GM23338 (cell line): Measurements from ENCODE around the gene VAV3. TPM values are rescaled to one million over a fixed set of nuclear protein-coding genes. Genes with fewer than 3 reads are reported as not detected.

Experiments used
- ATAC-seq: fragments of 200-7000 bp; cut with Tn5 transposase; 3 replicates; pipeline ENCODE4 v1.9.1; 2020
- DNase-seq: peaks from one replicate; pipeline ENCODE4 v3.0.0-alpha.2; 2015; ENCODE audit warnings: low spot score
- H2AFZ ChIP-seq: fragments of 200-600 bp; sonication (generic); 2 replicates; pipeline ENCODE4 v1.8.0; 2016; ENCODE audit warnings: antibody characterized with exemption, mild to moderate bottlenecking, moderate library complexity
- H3F3A ChIP-seq: fragments of 200-600 bp; sonication (generic); replicated peaks from 2 replicates; pipeline ENCODE4 v1.8.0; 2017; ENCODE audit warnings: antibody characterized with exemption, mixed run types, low read depth
- H3K27ac ChIP-seq: fragments of 200-600 bp; sonication (generic); 2 replicates; pipeline ENCODE4 v1.6.1; 2016; ENCODE audit warnings: low read depth
- H3K27me3 ChIP-seq: fragments of 200-600 bp; sonication (generic); 2 replicates; pipeline ENCODE4 v1.8.0; 2016; ENCODE audit warnings: mild to moderate bottlenecking, mixed run types, moderate library complexity; ENCODE audit not compliant: insufficient read depth
- H3K36me3 ChIP-seq: fragments of 200-600 bp; sonication (generic); 2 replicates; pipeline ENCODE4 v1.8.0; 2016; ENCODE audit warnings: mild to moderate bottlenecking; ENCODE audit not compliant: insufficient read depth
- H3K4me1 ChIP-seq: fragments of 200-600 bp; sonication (generic); 2 replicates; pipeline ENCODE4 v1.8.0; 2016; ENCODE audit warnings: mild to moderate bottlenecking, moderate library complexity; ENCODE audit not compliant: insufficient read depth
- H3K4me2 ChIP-seq: fragments of 200-600 bp; sonication (generic); 2 replicates; pipeline ENCODE4 v1.7.1; 2017; ENCODE audit warnings: mixed run types
- H3K4me3 ChIP-seq: fragments of 200-600 bp; sonication (generic); 2 replicates; pipeline ENCODE4 v1.6.1; 2016; ENCODE audit warnings: mixed run types
- H3K79me2 ChIP-seq: fragments of 200-600 bp; sonication (generic); replicated peaks from 2 replicates; pipeline ENCODE4 v1.8.0; 2017; ENCODE audit warnings: mild to moderate bottlenecking; ENCODE audit not compliant: insufficient read depth
- H3K9me2 ChIP-seq: fragments of 200-600 bp; sonication (generic); 2 replicates; pipeline ENCODE4 v1.8.0; 2017; ENCODE audit not compliant: insufficient read depth
- H4K20me1 ChIP-seq: fragments of 200-600 bp; sonication (generic); replicated peaks from 2 replicates; pipeline ENCODE4 v1.8.0; 2017; ENCODE audit warnings: mild to moderate bottlenecking; ENCODE audit not compliant: insufficient read depth
- H3K27ac Mint-ChIP-seq: 2 replicates; pipeline ENCODE4 v1.8.0; 2020; ENCODE audit warnings: inconsistent platforms, mild to moderate bottlenecking, moderate library complexity, mixed read lengths
- H3K27me3 Mint-ChIP-seq: 3 replicates; pipeline ENCODE4 v1.8.0; 2022; ENCODE audit warnings: low read depth, mild to moderate bottlenecking, moderate library complexity, mixed read lengths, inconsistent platforms; ENCODE audit not compliant: insufficient read depth, poor library complexity
- H3K36me3 Mint-ChIP-seq: 3 replicates; pipeline ENCODE4 v1.8.0; 2021; ENCODE audit warnings: low read depth, mild to moderate bottlenecking, inconsistent platforms, moderate library complexity, mixed read lengths
- H3K4me1 Mint-ChIP-seq: 3 replicates; pipeline ENCODE4 v1.8.0; 2020; ENCODE audit warnings: mild to moderate bottlenecking, inconsistent platforms, mixed read lengths
- H3K4me3 Mint-ChIP-seq: 3 replicates; pipeline ENCODE4 v1.8.0; 2021; ENCODE audit warnings: moderate library complexity, mild to moderate bottlenecking, inconsistent platforms, mixed read lengths
- H3K9me3 Mint-ChIP-seq: 3 replicates; pipeline ENCODE4 v1.8.0; 2020; ENCODE audit warnings: moderate library complexity, mild to moderate bottlenecking, inconsistent platforms, mixed read lengths
- CREB1 ChIP-seq: fragments of 250-450 bp; sonication (Bioruptor Pico); IDR thresholded peaks from 2 replicates; pipeline ENCODE4 v1.5.0; 2020; ENCODE audit warnings: low read depth, mild to moderate bottlenecking, moderate library complexity
- JUNB ChIP-seq: IDR thresholded peaks from one replicate; pipeline ENCODE4 v1.6.1; 2016; ENCODE audit warnings: antibody characterized with exemption; ENCODE audit not compliant: unreplicated experiment
- NANOG ChIP-seq: IDR thresholded peaks from 2 replicates; pipeline ENCODE4 v1.6.1; 2016; ENCODE audit warnings: antibody characterized with exemption, borderline replicate concordance
- ZNF331 ChIP-seq: fragments of 250-450 bp; sonication (Bioruptor Pico); IDR thresholded peaks from 2 replicates; pipeline ENCODE4 v1.5.0; 2020; ENCODE audit warnings: low read depth, mild to moderate bottlenecking, moderate library complexity
- polyA plus RNA-seq: library from polyadenylated mRNA; unstranded; fragments of >200 nt; fragmentation: Nextera tagmentation; extraction: Ambion mirVana; gene quantifications from 2 replicates; pipeline ENCODE4 v1.2.1, GENCODE V29; 2016
- total RNA-seq: library from RNA; depleted of rRNA; stranded (reverse); fragments of >200 nt; shearing (Covaris generic); gene quantifications from 2 replicates; pipeline ENCODE4 v1.2.3, GENCODE V29; 2014
- TF ChIP-seq, protein P1 (sequence below): fragments of 250-450 bp; sonication (Bioruptor Pico); IDR thresholded peaks from 2 replicates; pipeline ENCODE4 v1.5.0; 2020; ENCODE audit warnings: mild to moderate bottlenecking, moderate library complexity
- TF ChIP-seq, protein P2 (sequence below): IDR thresholded peaks from 2 replicates; pipeline ENCODE4 v1.6.1; 2016; ENCODE audit warnings: antibody characterized with exemption
- TF ChIP-seq, protein P3 (sequence below), 2 experiments: fragments of 200-600 bp in 1 of 2; sonication (generic) in 1 of 2; conservative IDR thresholded peaks; 2 replicates each; pipeline versions ENCODE4 v1.5.1 to v1.6.1; 2016 to 2017; ENCODE audit warnings: antibody characterized with exemption in 2 of 2, low read depth in 2 of 2, mild to moderate bottlenecking in 2 of 2, moderate library complexity in 1 of 2

VAV3 gene
- total and polyA plus RNA-seq, 2 experiments from 2014 or later, result 3.0 to 11.3 TPM

DNA sequence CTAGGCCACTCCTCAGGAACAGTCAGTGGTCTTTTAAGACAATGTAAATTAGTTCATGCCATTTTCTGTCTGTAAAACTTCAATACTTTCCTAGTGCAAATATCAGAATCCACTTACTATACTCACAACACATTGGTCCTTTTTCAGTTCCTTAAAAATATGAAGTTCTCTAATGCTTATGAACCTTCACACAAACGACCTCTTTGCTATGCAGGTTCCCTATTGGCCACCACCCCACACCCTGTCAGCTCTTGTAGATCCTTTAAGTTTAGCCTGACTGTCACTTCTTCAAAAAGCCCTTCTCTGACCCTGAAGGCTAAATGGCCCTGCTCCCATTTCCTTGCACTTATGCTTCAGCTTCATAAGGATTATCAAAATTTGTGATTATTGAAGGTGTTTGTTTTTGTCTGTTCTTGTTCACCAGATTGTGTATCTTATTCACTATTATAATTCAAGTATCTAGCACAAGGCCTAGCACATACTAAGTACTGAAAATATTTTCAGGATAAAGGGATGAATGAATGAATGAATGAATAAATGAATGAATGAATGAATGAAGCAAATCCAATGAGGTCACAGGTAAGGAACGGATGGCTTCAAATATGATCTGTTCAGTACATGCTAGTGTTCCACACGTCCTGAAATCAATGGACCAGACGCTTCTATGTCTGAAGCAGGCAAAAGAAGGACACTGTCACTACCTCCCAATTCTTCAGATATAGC, 373.9 kb downstream of the VAV3 start (continued):
- TF ChIP-seq, protein P1, sequence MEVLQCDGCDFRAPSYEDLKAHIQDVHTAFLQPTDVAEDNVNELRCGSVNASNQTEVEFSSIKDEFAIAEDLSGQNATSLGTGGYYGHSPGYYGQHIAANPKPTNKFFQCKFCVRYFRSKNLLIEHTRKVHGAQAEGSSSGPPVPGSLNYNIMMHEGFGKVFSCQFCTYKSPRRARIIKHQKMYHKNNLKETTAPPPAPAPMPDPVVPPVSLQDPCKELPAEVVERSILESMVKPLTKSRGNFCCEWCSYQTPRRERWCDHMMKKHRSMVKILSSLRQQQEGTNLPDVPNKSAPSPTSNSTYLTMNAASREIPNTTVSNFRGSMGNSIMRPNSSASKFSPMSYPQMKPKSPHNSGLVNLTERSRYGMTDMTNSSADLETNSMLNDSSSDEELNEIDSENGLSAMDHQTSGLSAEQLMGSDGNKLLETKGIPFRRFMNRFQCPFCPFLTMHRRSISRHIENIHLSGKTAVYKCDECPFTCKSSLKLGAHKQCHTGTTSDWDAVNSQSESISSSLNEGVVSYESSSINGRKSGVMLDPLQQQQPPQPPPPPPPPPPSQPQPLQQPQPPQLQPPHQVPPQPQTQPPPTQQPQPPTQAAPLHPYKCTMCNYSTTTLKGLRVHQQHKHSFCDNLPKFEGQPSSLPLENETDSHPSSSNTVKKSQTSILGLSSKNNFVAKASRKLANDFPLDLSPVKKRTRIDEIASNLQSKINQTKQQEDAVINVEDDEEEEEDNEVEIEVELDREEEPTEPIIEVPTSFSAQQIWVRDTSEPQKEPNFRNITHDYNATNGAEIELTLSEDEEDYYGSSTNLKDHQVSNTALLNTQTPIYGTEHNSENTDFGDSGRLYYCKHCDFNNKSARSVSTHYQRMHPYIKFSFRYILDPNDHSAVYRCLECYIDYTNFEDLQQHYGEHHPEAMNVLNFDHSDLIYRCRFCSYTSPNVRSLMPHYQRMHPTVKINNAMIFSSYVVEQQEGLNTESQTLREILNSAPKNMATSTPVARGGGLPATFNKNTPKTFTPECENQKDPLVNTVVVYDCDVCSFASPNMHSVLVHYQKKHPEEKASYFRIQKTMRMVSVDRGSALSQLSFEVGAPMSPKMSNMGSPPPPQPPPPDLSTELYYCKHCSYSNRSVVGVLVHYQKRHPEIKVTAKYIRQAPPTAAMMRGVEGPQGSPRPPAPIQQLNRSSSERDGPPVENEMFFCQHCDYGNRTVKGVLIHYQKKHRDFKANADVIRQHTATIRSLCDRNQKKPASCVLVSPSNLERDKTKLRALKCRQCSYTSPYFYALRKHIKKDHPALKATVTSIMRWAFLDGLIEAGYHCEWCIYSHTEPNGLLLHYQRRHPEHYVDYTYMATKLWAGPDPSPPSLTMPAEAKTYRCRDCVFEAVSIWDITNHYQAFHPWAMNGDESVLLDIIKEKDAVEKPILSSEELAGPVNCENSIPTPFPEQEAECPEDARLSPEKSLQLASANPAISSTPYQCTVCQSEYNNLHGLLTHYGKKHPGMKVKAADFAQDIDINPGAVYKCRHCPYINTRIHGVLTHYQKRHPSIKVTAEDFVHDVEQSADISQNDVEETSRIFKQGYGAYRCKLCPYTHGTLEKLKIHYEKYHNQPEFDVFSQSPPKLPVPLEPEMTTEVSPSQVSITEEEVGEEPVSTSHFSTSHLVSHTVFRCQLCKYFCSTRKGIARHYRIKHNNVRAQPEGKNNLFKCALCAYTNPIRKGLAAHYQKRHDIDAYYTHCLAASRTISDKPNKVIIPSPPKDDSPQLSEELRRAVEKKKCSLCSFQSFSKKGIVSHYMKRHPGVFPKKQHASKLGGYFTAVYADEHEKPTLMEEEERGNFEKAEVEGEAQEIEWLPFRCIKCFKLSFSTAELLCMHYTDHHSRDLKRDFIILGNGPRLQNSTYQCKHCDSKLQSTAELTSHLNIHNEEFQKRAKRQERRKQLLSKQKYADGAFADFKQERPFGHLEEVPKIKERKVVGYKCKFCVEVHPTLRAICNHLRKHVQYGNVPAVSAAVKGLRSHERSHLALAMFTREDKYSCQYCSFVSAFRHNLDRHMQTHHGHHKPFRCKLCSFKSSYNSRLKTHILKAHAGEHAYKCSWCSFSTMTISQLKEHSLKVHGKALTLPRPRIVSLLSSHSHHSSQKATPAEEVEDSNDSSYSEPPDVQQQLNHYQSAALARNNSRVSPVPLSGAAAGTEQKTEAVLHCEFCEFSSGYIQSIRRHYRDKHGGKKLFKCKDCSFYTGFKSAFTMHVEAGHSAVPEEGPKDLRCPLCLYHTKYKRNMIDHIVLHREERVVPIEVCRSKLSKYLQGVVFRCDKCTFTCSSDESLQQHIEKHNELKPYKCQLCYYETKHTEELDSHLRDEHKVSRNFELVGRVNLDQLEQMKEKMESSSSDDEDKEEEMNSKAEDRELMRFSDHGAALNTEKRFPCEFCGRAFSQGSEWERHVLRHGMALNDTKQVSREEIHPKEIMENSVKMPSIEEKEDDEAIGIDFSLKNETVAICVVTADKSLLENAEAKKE, result no peak
- TF ChIP-seq CREB1 (CRISPR knock-in tag) (no peak), NANOG (no peak), JUNB (no peak), ZNF331 (no peak)
- TF ChIP-seq, protein P2, sequence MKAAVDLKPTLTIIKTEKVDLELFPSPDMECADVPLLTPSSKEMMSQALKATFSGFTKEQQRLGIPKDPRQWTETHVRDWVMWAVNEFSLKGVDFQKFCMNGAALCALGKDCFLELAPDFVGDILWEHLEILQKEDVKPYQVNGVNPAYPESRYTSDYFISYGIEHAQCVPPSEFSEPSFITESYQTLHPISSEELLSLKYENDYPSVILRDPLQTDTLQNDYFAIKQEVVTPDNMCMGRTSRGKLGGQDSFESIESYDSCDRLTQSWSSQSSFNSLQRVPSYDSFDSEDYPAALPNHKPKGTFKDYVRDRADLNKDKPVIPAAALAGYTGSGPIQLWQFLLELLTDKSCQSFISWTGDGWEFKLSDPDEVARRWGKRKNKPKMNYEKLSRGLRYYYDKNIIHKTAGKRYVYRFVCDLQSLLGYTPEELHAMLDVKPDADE, result no peak

DNA sequence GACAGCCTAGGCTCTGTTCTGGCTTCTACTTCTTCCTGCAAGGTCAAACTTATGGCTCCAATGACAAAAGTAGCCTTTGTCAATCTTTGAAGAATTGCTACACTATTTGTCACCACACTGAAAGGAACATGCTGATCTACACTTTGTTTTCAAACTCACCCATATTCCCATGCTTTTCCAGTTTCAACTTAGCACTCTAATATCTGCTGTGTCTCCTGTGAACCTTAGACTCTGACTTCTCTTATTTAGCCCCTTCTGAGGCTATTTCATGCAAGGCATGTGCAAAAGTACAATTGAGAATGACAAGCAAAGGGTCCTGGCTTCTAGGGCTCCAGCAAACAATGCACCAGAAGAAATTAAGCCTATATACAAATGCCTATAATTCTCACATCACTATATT, 374.9 kb downstream of the VAV3 start:
- DNase-seq, result no peak
- Mint-ChIP-seq H3K4me1 (no peaks in the 10 kb centered on the region), H3K36me3 (no peaks in the 10 kb centered on the region), H3K27me3 (no peaks in the 10 kb centered on the region), H3K9me3 (no peaks in the 10 kb centered on the region), H3K4me3 (no peak overlapping the region), H3K27ac (no peak overlapping the region)
- H3K4me3 ChIP-seq, result no peak overlapping the region
- H3K9me2 ChIP-seq, result no peaks in the 10 kb centered on the region
- no peaks in the 10 kb centered on the region for H3F3A ChIP-seq
- H4K20me1 ChIP-seq, result no peaks in the 10 kb centered on the region
- no peaks in the 10 kb centered on the region for H3K4me1 ChIP-seq
- H3K27me3 ChIP-seq, result no peaks in the 10 kb centered on the region
- no peak overlapping the region for H3K4me2 ChIP-seq
- H2AFZ ChIP-seq, result no peak overlapping the region
- ATAC-seq, result no peak
- H3K27ac ChIP-seq, result no peak overlapping the region
- H3K79me2 ChIP-seq, result no peaks in the 10 kb centered on the region
- no peaks in the 10 kb centered on the region for H3K36me3 ChIP-seq
- TF ChIP-seq, protein P3, sequence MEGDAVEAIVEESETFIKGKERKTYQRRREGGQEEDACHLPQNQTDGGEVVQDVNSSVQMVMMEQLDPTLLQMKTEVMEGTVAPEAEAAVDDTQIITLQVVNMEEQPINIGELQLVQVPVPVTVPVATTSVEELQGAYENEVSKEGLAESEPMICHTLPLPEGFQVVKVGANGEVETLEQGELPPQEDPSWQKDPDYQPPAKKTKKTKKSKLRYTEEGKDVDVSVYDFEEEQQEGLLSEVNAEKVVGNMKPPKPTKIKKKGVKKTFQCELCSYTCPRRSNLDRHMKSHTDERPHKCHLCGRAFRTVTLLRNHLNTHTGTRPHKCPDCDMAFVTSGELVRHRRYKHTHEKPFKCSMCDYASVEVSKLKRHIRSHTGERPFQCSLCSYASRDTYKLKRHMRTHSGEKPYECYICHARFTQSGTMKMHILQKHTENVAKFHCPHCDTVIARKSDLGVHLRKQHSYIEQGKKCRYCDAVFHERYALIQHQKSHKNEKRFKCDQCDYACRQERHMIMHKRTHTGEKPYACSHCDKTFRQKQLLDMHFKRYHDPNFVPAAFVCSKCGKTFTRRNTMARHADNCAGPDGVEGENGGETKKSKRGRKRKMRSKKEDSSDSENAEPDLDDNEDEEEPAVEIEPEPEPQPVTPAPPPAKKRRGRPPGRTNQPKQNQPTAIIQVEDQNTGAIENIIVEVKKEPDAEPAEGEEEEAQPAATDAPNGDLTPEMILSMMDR (conservative IDR thresholded peaks at IDR 0.05; ENCODE audit: low read depth in 2 of 2), result no peak
